Heart left ventricle (tissue), 16 donors: ENCODE data around the gene NKD1. TPM values are rescaled to one million over a fixed set of nuclear protein-coding genes. Genes with fewer than 3 reads are reported as not detected.
A peak's percentile ranks its signal among the peaks of the same experiment; 100 is the strongest.

ENCODE experiments used
- ATAC-seq, 4 donors: fragments of 200-7000 bp; cut with Tn5 transposase; one replicate each; pipeline ENCODE4 v1.9.1; 2020 to 2022; ENCODE audit warnings: moderate library complexity in 4 of 4, mild to moderate bottlenecking in 3 of 4, moderate number of reproducible peaks in 1 of 4
- DNase-seq, 5 donors: peaks; one replicate each; pipeline ENCODE4 v3.0.0-alpha.2; 2020
- H3K27ac ChIP-seq, 12 donors: fragments of 200-600 bp; sonication (generic) in 4 of 12; one replicate each; pipeline versions ENCODE4 v1.5.0 to v1.8.0; 2016 to 2022; ENCODE audit warnings: mild to moderate bottlenecking in 2 of 12
- H3K27me3 ChIP-seq, 9 donors: fragments of 200-600 bp; sonication (generic) in 2 of 9; one replicate each; pipeline versions ENCODE4 v1.5.1 to v1.8.0; 2016 to 2022; ENCODE audit warnings: mild to moderate bottlenecking in 3 of 9
- H3K36me3 ChIP-seq, 9 donors: fragments of 200-600 bp; sonication (generic) in 2 of 9; one replicate each; pipeline versions ENCODE4 v1.5.0 to v1.8.0; 2018 to 2022; ENCODE audit warnings: mild to moderate bottlenecking in 2 of 9
- H3K4me1 ChIP-seq, 12 donors: fragments of 200-600 bp; sonication (generic) in 4 of 12; one replicate each; pipeline versions ENCODE4 v1.5.0 to v1.8.0; 2016 to 2022; ENCODE audit warnings: mild to moderate bottlenecking in 3 of 12
- H3K4me3 ChIP-seq, 12 donors: fragments of 200-600 bp; sonication (generic) in 4 of 12; one replicate each; pipeline versions ENCODE4 v1.5.0 to v1.8.0; 2017 to 2022; ENCODE audit warnings: mild to moderate bottlenecking in 9 of 12, moderate library complexity in 4 of 12
- H3K9me3 ChIP-seq, 12 donors: fragments of 200-600 bp; sonication (generic) in 4 of 12; one replicate each; pipeline versions ENCODE4 v1.5.0 to v1.8.0; 2016 to 2022; ENCODE audit warnings: mild to moderate bottlenecking in 1 of 12
- POLR2A ChIP-seq, 2 donors: fragments of 450-650 bp; IDR thresholded peaks; one replicate each; pipeline ENCODE4 v1.6.1; 2017; ENCODE audit warnings: antibody characterized with exemption in 2 of 2, mild to moderate bottlenecking in 2 of 2, moderate library complexity in 2 of 2
- WGBS, 4 donors: extraction: QIAGEN DNeasy Blood & Tissue Kit in 2 of 4; methylation state at CpG; one replicate each; pipeline versions ENCODE4 v1.1.5 to v1.1.7; 2013 to 2018; 5-methylcytosine and 5-hydroxymethylcytosine counted together
- intact Hi-C, 10 donors: fragments of 100-400 bp; cut with DNase I; formaldehyde crosslinking; loops; one replicate each; pipeline versions ENCODE4 v1.11.1 to v1.14.2; 2022
- polyA plus RNA-seq, 2 donors: library from polyadenylated mRNA; stranded (reverse); fragments of 200-250 nt; gene quantifications; one replicate each; pipeline ENCODE4 v1.2.3, GENCODE V29; 2013
- total RNA-seq, 9 donors: library from RNA; depleted of rRNA in 2 of 9; stranded (reverse); fragments of >200 nt in 2 of 9; fragmentation: NEBNext Ultra II Directional in 3 of 9; extraction: Animal tissue kit (Norgen Biotek cat#: 25700) in 3 of 9; gene quantifications; one replicate each; pipeline versions ENCODE4 v1.1.0 to v1.2.4, GENCODE V29; 2016 to 2023
- TF ChIP-seq, protein P1 (sequence below), 12 donors: fragments of 200-600 bp; sonication (generic) in 4 of 12; IDR thresholded peaks; one replicate each; pipeline versions ENCODE4 v1.5.0 to v1.8.0; 2018 to 2022; ENCODE audit warnings: antibody characterized with exemption in 12 of 12, mild to moderate bottlenecking in 5 of 12
- donor health status: ischemic (EF 13 %, LVEDD 7.1; RV severe dilation, severe dysfunction).
- donor health status: healthy with polysubstance abuse.
- donor health status: DM: no; HTN: yes; CAD: no.
- donor health status: DM: no; HTN: no; CAD: no.
- donor health status: ischemic (EF 25% LVEDD 6.9; RV normal size, moderate dysfunction).
- donor health status: ischemic (EF 25% LVEDD 5.7; RV mildly dilated, moderate dysfunction).
- donor health status: healthy.
- donor health status: DM: yes; HTN: yes; CAD: no.
- donor health status: ischemic (EF 35%, LVEDD 5.7; RV mildly dilated, moderate dysfunction).
- donor health status: nonischemic (EF 11% LVEDD 7.7; RV severe dilation, severe dysfunction).
- donor health status: DM: yes; HTN: yes; CAD: no.
- donor health status: PGD.
- donor health status: ischemic (EF 29% LVEDD 5.4; RV normal size, mild dysfunction).
- donor health status: nonischemic (EF 23%, LVEDD 6.1; RV moderate dilation, normal function).

Gene NKD1
- total and polyA plus RNA-seq, 11 donors, result 0.05 to 1.0 (median 0.26) TPM

DNA sequence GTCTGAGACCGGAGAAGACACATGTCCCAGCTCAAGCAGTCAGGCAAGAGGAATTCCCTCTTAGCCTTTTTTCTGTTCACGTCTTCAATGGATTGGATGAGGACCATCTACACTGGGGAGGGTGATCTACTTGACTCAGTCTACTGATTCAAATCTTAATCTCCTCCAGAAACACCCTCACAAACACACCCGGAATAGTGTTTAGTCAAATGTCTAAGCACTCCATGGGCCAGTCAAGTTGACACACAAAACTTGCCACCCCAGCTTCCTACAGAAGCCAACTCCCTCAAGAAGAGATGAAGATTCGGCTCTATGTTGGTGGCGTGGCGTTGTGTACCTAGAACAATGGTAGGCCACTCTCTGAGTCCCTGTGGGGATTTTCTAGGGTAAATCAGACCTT lies 22.5 kb upstream of the NKD1 start:
- DNase-seq (peak in 1 of 5 donors; percentile 2), ATAC-seq (no peak)
- no peaks in the 10 kb centered on the region for H3K4me1 ChIP-seq
- no peaks in the 10 kb centered on the region for H3K36me3 ChIP-seq
- H3K27ac ChIP-seq, result no peak overlapping the region
- 87 to 91% (median 89%) methylated on average over 6 of the region's 6 CpGs for WGBS, 4 donors
- TF ChIP-seq, protein P1, sequence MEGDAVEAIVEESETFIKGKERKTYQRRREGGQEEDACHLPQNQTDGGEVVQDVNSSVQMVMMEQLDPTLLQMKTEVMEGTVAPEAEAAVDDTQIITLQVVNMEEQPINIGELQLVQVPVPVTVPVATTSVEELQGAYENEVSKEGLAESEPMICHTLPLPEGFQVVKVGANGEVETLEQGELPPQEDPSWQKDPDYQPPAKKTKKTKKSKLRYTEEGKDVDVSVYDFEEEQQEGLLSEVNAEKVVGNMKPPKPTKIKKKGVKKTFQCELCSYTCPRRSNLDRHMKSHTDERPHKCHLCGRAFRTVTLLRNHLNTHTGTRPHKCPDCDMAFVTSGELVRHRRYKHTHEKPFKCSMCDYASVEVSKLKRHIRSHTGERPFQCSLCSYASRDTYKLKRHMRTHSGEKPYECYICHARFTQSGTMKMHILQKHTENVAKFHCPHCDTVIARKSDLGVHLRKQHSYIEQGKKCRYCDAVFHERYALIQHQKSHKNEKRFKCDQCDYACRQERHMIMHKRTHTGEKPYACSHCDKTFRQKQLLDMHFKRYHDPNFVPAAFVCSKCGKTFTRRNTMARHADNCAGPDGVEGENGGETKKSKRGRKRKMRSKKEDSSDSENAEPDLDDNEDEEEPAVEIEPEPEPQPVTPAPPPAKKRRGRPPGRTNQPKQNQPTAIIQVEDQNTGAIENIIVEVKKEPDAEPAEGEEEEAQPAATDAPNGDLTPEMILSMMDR (IDR thresholded peaks at IDR 0.05), result no peak
- TF ChIP-seq POLR2A (IDR thresholded peaks at IDR 0.05), result no peak
- intact Hi-C loops, result no loop called here
- peaks cover 0 to 18% (median 3%) of the 10 kb centered on the region in 12 donors for H3K9me3 ChIP-seq
- H3K4me3 ChIP-seq, result no peak overlapping the region
- H3K27me3 ChIP-seq, result peaks cover 0 to 31% (median 3%) of the 10 kb centered on the region in 9 donors

DNA sequence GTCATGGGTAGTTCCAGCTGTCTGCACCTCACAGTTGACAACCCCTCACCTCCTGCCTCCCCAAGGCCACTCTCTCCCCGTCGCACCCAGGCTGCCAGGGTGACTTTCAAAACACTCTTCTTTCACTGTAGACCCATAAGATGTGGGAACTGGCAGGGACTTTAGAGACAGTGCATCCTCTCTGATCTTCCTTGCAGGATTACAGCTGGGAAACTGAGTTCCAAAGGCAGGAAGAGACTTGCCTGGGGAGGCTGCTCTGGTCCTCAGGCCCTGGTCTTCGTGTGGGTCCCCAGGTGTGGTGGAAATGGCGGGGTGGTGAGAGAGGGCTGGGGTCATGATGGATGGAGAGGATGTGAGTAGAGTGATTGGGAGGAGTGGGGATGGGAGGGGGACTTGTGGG lies 21.9 kb upstream of the NKD1 start:
- Histone ChIP-seq H3K9me3 (peaks cover 0 to 19% (median 3%) of the 10 kb centered on the region in 12 donors), H3K4me3 (no peak overlapping the region), H3K36me3 (no peaks in the 10 kb centered on the region), H3K27ac (no peak overlapping the region), H3K4me1 (no peaks in the 10 kb centered on the region), H3K27me3 (peaks cover 0 to 31% (median 3%) of the 10 kb centered on the region in 9 donors)
- no peak for ATAC-seq
- DNase-seq, result peak in 1 of 5 donors; percentile 6
- TF ChIP-seq, protein P1 (IDR thresholded peaks at IDR 0.05), result no peak
- TF ChIP-seq POLR2A (IDR thresholded peaks at IDR 0.05), result no peak
- intact Hi-C loops, result no loop called here
- WGBS, 4 donors, result 71 to 79% (median 76%) methylated on average over 4 of the region's 4 CpGs

DNA sequence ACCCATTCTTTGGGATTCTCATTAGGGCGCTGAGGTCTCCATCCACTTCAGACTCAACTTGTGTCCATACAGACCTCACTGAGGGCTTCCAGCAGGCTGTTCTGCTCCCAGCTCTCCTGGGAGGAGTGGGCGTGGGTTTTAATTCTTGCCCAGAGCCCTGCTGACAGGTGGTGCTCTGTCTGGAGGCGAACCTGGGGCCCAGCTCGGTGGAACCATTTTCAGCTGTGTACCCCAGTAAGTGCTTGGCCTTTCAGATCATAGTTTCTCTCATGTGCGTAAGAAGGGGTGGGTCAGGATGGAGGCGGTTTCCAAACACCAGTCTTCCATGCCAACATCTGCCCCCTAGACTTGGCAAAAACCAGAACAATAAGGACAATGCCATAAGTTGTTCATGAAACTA lies 21.4 kb upstream of the NKD1 start:
- no peak overlapping the region for H3K27ac ChIP-seq
- intact Hi-C loops, result no loop called here
- no peak for ATAC-seq
- TF ChIP-seq, protein P1 (IDR thresholded peaks at IDR 0.05), result no peak
- TF ChIP-seq POLR2A (IDR thresholded peaks at IDR 0.05), result no peak
- no peak overlapping the region for H3K4me3 ChIP-seq
- no peaks in the 10 kb centered on the region for H3K4me1 ChIP-seq
- DNase-seq, result peak in 1 of 5 donors; percentile 4
- peaks cover 0 to 19% (median 3%) of the 10 kb centered on the region in 12 donors for H3K9me3 ChIP-seq
- 86 to 87% (median 86%) methylated on average over 5 to 6 of the region's 6 CpGs for WGBS, 4 donors
- H3K27me3 ChIP-seq, result peaks cover 0 to 26% (median under 1%) of the 10 kb centered on the region in 9 donors
- H3K36me3 ChIP-seq, result no peaks in the 10 kb centered on the region

DNA sequence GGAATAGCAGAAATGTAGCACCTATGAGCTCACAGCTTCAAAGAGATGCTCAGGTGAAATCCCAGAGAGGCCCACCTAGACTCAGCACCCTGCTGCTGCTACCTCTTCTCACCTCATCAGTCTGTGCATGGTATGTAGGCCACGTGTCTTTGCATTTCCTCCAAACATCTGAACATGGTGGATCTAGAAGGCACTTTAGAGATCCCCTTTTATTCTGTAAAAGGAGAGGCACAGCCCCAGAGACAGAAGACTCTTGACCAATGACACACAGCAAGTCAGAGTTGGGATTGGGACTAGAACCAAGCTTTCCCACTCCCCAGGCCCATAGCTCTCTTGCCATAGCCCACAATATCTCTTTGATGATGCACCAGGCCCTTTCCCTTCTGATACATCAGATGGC lies 19.4 kb upstream of the NKD1 start:
- H3K4me1 ChIP-seq, result no peaks in the 10 kb centered on the region
- H3K27ac ChIP-seq, result no peak overlapping the region
- H3K36me3 ChIP-seq, result no peaks in the 10 kb centered on the region
- no peak overlapping the region for H3K4me3 ChIP-seq
- intact Hi-C loops, result no loop called here
- DNase-seq, result no peak
- peaks cover 0 to 19% (median 3%) of the 10 kb centered on the region in 12 donors for H3K9me3 ChIP-seq
- no peak for TF ChIP-seq POLR2A (IDR thresholded peaks at IDR 0.05)
- TF ChIP-seq, protein P1 (IDR thresholded peaks at IDR 0.05), result no peak
- WGBS, 4 donors, result 58 to 73% (median 70%) methylated on average over 1 of the region's 1 CpG
- no peak for ATAC-seq
- peaks cover 0 to 11% (median 0%) of the 10 kb centered on the region in 9 donors for H3K27me3 ChIP-seq
